CD4-positive, alpha-beta T cell (primary cell): ENCODE data around the gene ALKBH5. TPM values are rescaled to one million over a fixed set of nuclear protein-coding genes. Genes with fewer than 3 reads are reported as not detected.

Experiments
- ATAC-seq: fragments of 200-7000 bp; cut with Tn5 transposase; one replicate; pipeline ENCODE4 v1.10.0; 2022; ENCODE audit warnings: mild to moderate bottlenecking; ENCODE audit not compliant: poor library complexity
- CTCF ChIA-PET: fragments of 350-600 bp; sonication (Branson Sonifier 250); formaldehyde crosslinking; loops from one replicate; lab custom pipeline; 2021; ENCODE audit warnings: antibody characterized with exemption, inconsistent platforms; lab: Charles Lee
- POLR2A ChIA-PET: fragments of 350-600 bp; sonication (Branson Sonifier 250); formaldehyde crosslinking; loops from one replicate; lab custom pipeline; 2021; ENCODE audit warnings: antibody characterized with exemption, inconsistent platforms; lab: Charles Lee
- DNase-seq, 14 experiments: peaks; one replicate each; pipeline ENCODE4 v3.0.0-alpha.2; 2013 to 2020; ENCODE audit warnings: mixed read lengths in 2 of 14
- H3K27ac ChIP-seq, 2 donors: one replicate each; pipeline versions ENCODE4 v1.5.1 to v1.7.0; 2013; ENCODE audit warnings: low read length in 2 of 2, low read depth in 1 of 2, mild to moderate bottlenecking in 1 of 2
- H3K27me3 ChIP-seq, 2 experiments: 1 replicate in 1 of 2; 2 replicates in 1 of 2; pipeline versions ENCODE4 v1.6.1 to v1.7.0; 2013; ENCODE audit warnings: low read length in 2 of 2, control low read depth in 1 of 2, mild to moderate bottlenecking in 1 of 2, moderate library complexity in 1 of 2; ENCODE audit not compliant: insufficient read depth in 2 of 2, control insufficient read depth in 1 of 2
- H3K36me3 ChIP-seq: one replicate; pipeline ENCODE4 v1.6.1; 2013; ENCODE audit warnings: low read length, control low read depth; ENCODE audit not compliant: insufficient read depth
- H3K4me1 ChIP-seq: one replicate; pipeline ENCODE4 v1.6.1; 2013; ENCODE audit warnings: low read length, control low read depth; ENCODE audit not compliant: insufficient read depth
- H3K4me3 ChIP-seq: one replicate; pipeline ENCODE4 v1.5.1; 2013; ENCODE audit warnings: mild to moderate bottlenecking, low read length, moderate library complexity
- H3K9me3 ChIP-seq, 2 experiments: 1 replicate in 1 of 2; 2 replicates in 1 of 2; pipeline versions ENCODE4 v1.6.1 to v1.7.0; 2013; ENCODE audit warnings: low read length in 2 of 2, mild to moderate bottlenecking in 2 of 2, control low read depth in 1 of 2, moderate library complexity in 1 of 2; ENCODE audit not compliant: control insufficient read depth in 1 of 2, insufficient read depth in 1 of 2
- H3K27ac Mint-ChIP-seq: one replicate; pipeline ENCODE4 v1.8.0; 2020; ENCODE audit warnings: mixed read lengths
- H3K27me3 Mint-ChIP-seq: one replicate; pipeline ENCODE4 v1.8.0; 2021; ENCODE audit warnings: mixed read lengths
- H3K36me3 Mint-ChIP-seq: one replicate; pipeline ENCODE4 v1.8.0; 2021; ENCODE audit warnings: low read depth, mixed read lengths
- H3K4me1 Mint-ChIP-seq: one replicate; pipeline ENCODE4 v1.8.0; 2021; ENCODE audit warnings: low read depth, mixed read lengths
- H3K4me3 Mint-ChIP-seq: one replicate; pipeline ENCODE4 v1.8.0; 2020; ENCODE audit warnings: mild to moderate bottlenecking, mixed read lengths
- H3K9me3 Mint-ChIP-seq: one replicate; pipeline ENCODE4 v1.8.0; 2020; ENCODE audit warnings: mixed read lengths
- intact Hi-C, 2 experiments: fragments of 100-400 bp; cut with DNase I in 1 of 2; cut with micrococcal nuclease in 1 of 2; formaldehyde crosslinking; loops; one replicate each; pipeline versions ENCODE4 v1.15.1 to v1.9.0; 2023 to 2025; cut with DNase I, micrococcal nuclease
- total RNA-seq, 174 experiments: library from RNA in 2 of 174; stranded (reverse) in 2 of 174; gene quantifications; one replicate each; pipeline ENCODE4 v1.2.3 and lab custom pipeline; 2021 to 2026
- TF ChIP-seq, protein P1 (sequence below): fragments of 200-600 bp; IDR thresholded peaks from one replicate; pipeline ENCODE4 v1.8.0; 2022; ENCODE audit warnings: antibody characterized with exemption, mild to moderate bottlenecking

Gene ALKBH5
- total RNA-seq, 2 experiments from 2014 or later, result 117 to 119 TPM

DNA sequence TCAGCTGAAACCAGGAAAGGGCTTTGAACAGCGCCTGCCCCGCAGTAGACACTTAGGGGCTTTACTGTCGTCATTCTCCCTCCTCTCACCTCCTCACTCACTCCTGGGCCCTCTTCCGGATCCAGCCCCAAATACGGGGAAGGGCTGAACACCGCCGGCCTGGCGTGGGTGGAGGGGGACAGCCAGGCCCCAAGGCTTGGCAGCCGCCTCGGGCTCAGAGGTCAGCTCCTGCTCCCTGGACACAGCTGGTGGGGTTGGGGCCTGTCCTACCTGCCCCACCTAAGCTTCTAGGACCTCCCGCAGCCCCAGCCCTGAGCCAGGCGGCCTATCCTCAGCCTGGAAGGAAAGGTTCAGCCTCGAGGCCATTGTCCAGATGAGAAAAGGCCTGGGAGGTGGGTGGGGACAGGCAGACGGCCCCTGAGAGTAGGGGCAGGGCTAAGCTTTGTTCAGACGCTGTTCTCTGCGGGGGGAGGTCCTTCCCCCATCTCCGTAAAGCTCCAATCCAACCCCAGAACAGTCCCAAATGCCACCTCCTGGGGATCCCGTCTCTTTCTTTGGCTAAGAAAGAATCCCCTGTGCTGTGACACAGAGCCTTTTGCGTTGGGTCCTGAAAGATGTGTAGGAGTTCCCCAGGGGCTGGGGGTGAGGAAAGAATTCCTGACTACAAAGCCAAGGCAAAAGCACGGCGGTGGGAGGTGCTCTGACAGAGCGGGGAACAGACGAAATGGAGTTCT lies 40.9 kb downstream of the ALKBH5 start:
- Mint-ChIP-seq H3K4me1 (peaks cover 25% of the 10 kb centered on the region), H3K36me3 (no peaks in the 10 kb centered on the region), H3K4me3 (peak overlapping the region; percentile 84), H3K27me3 (no peaks in the 10 kb centered on the region), H3K27ac (peak overlapping the region; percentile 62), H3K9me3 (no peaks in the 10 kb centered on the region)
- Histone ChIP-seq H3K36me3 (no peaks in the 10 kb centered on the region), H3K27ac (no peak overlapping the region), H3K9me3 (no peaks in the 10 kb centered on the region), H3K4me3 (peak overlapping the region; percentile 29), H3K4me1 (peaks cover 42% of the 10 kb centered on the region), H3K27me3 (no peaks in the 10 kb centered on the region)
- DNase-seq (peak in 1 of 14 experiments; percentile 44), ATAC-seq (no peak)
- intact Hi-C loops, result loop anchor here in 1 of 2 experiments (1.0 kb wide), 3 partner anchors 36 to 91 kb away; partner anchors contain the start of genes ALKBH5, MIEF2 and SMCR8
- TF ChIP-seq, protein P1, sequence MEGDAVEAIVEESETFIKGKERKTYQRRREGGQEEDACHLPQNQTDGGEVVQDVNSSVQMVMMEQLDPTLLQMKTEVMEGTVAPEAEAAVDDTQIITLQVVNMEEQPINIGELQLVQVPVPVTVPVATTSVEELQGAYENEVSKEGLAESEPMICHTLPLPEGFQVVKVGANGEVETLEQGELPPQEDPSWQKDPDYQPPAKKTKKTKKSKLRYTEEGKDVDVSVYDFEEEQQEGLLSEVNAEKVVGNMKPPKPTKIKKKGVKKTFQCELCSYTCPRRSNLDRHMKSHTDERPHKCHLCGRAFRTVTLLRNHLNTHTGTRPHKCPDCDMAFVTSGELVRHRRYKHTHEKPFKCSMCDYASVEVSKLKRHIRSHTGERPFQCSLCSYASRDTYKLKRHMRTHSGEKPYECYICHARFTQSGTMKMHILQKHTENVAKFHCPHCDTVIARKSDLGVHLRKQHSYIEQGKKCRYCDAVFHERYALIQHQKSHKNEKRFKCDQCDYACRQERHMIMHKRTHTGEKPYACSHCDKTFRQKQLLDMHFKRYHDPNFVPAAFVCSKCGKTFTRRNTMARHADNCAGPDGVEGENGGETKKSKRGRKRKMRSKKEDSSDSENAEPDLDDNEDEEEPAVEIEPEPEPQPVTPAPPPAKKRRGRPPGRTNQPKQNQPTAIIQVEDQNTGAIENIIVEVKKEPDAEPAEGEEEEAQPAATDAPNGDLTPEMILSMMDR, result no peak
- POLR2A ChIA-PET, result interaction anchor here (1.1 to 1.7 kb wide), 3 partner anchors 31 to 41 kb away, joined by 3 to 7 read pairs (median 4); partner anchors contain the start of gene ALKBH5
- CTCF ChIA-PET, result no interaction called here

DNA sequence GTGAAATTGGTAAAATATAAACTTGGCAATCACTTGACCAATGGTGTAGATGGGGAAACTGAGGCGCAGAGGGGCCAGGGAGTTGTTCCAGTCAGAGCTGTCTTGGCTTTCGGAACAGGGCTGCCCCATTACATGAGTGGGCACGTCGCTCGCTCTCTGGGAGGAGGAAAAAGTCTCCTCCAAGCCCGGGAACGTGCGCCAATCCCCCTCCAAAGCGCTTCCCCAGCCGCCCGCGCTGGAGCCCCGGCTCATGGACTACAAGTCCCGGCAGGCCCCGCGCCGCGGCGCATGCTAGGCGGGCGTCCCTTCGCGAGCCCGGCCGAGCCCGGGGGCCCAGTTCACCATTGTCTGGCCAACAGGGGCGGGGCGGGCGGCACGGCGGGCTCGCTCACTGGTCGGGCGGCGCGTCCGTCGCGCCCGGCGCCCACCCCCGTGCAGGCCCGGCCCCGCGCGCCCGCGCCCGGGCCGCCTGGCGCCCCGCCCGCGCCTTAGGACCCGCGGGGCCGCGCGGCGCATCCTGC lies 41.6 kb downstream of the ALKBH5 start, which contains the start of gene LLGL1:
Gene LLGL1, plus strand, starts transcription at position 515 of the 521 bp plus-strand sequence. CDS start 48 bp downstream, outside the sequence.
- POLR2A ChIA-PET, result interaction anchor here (0.6 to 1.7 kb wide), 5 partner anchors 30 to 89 kb away, joined by 3 to 7 read pairs (median 4); partner anchors contain the start of genes ALKBH5 and TOP3A
- H3K9me3 Mint-ChIP-seq, result no peaks in the 10 kb centered on the region
- peak; percentile 90 to 97 (median 97) for DNase-seq
- H3K4me3 ChIP-seq, result peak within 1 kb of the TSS; percentile 81
- H3K27ac ChIP-seq, result peak within 1 kb of the TSS in 1 of 2 donors; percentile 21
- H3K4me1 Mint-ChIP-seq, result peaks cover 25% of the 10 kb centered on the region
- CTCF ChIA-PET, result no interaction called here
- no peaks in the 10 kb centered on the region for H3K36me3 ChIP-seq
- peak; percentile 98 for ATAC-seq
- H3K27ac Mint-ChIP-seq, result peak within 1 kb of the TSS; percentile 62
- TF ChIP-seq, protein P1, result no peak
- no peaks in the 10 kb centered on the region for H3K9me3 ChIP-seq
- H3K4me1 ChIP-seq, result peaks cover 42% of the 10 kb centered on the region
- no peaks in the 10 kb centered on the region for H3K36me3 Mint-ChIP-seq
- peak within 1 kb of the TSS; percentile 89 for H3K4me3 Mint-ChIP-seq
- H3K27me3 ChIP-seq, result no peaks in the 10 kb centered on the region
- intact Hi-C loops, result loop anchor here in 1 of 2 experiments (1.0 kb wide), 3 partner anchors 35 to 90 kb away; partner anchors contain the start of genes ALKBH5, MIEF2 and SMCR8
- H3K27me3 Mint-ChIP-seq, result no peaks in the 10 kb centered on the region

DNA sequence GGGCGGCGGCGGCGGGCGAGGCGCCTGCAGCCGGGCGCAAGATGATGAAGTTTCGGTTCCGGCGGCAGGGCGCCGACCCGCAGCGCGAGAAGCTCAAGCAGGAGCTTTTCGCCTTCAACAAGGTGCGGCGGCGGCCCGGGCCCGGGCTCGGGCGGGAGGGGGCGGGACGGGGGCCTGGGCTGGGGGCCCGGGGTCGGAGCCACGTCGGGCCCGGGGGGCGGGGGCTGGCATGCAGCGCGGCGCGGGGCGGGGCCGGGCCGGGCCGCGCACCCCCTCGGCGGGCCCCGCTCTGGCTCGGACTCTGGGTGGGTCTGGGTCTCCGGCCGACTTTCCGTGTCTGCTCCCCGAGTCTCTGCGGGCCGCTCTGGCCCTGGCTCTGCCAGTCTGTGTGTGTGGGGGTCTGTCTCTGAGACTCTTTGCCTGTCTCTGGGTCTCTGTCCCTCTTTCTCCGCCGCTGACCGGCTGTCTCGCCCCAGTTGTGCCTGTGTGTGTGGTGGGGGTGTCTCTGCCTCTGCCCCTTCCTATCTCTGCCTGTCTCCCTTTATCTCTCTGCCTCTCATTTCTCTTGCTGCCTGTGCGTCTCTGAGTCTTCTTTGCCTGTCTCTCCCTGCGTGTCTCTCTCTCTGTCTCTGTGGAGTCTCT lies 42.1 kb downstream of the ALKBH5 start:
- H3K9me3 Mint-ChIP-seq, result no peaks in the 10 kb centered on the region
- no peaks in the 10 kb centered on the region for H3K27me3 Mint-ChIP-seq
- Histone ChIP-seq H3K9me3 (no peaks in the 10 kb centered on the region), H3K27ac (peak overlapping the region in 1 of 2 donors; percentile 21), H3K4me3 (peak overlapping the region; percentile 81), H3K36me3 (no peaks in the 10 kb centered on the region), H3K4me1 (peaks cover 42% of the 10 kb centered on the region), H3K27me3 (no peaks in the 10 kb centered on the region)
- no peaks in the 10 kb centered on the region for H3K36me3 Mint-ChIP-seq
- CTCF ChIA-PET, result interaction anchor here (1.6 kb wide), 1 partner anchor 8 kb away, joined by 3 read pairs; no protein-coding TSS in a partner anchor
- DNase-seq (peak in 1 of 14 experiments; percentile 11), ATAC-seq (no peak)
- POLR2A ChIA-PET, result interaction anchor here (0.6 to 1.7 kb wide), 5 partner anchors 30 to 89 kb away, joined by 3 to 4 read pairs (median 3); partner anchors contain the start of gene TOP3A
- H3K4me1 Mint-ChIP-seq, result peaks cover 25% of the 10 kb centered on the region
- H3K4me3 Mint-ChIP-seq, result peak overlapping the region; percentile 89
- TF ChIP-seq, protein P1, result no peak
- intact Hi-C loops, result loop anchor here in 1 of 2 experiments (1.0 kb wide), 3 partner anchors 35 to 90 kb away; partner anchors contain the start of genes ALKBH5, MIEF2 and SMCR8
- H3K27ac Mint-ChIP-seq, result peak overlapping the region; percentile 48
